HG03280 (cell line): Measurements from ENCODE around the gene NECTIN1.

Source experiments
- ATAC-seq: cut with Tn5 transposase; IDR thresholded peaks from one replicate; pipeline ENCODE4 v1.9.1; 2021; ENCODE audit warnings: mild to moderate bottlenecking, moderate library complexity; ENCODE audit not compliant: unreplicated experiment

Gene NECTIN1

DNA sequence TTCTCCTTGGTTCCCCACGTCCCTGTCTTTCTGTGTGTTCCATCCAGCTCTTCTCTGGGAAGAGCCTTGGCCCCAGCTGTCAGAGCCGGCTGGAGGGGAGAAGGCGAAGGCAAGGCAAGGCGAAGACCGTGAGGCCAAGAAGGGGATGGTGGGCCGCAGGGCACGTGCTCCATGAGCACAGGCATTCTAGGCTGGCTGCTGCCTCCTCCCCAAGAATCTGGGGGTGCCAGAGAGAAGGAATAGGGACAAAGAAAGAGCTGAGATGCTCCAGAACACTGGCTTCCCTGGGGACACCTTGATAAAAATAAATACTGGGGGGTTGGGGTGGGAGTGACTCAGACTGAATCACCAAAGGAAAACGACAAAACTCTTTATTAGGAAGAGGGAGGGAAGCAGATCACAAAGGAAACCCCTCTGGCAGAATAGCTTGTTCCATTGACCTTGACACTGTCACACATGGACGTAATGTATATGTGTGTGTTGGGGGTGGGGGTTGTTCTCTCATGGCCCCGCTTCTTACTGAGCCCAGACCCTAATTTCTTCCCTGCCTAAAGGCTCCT, 52.5 kb downstream of the NECTIN1 start:
- ATAC-seq: no peak

DNA sequence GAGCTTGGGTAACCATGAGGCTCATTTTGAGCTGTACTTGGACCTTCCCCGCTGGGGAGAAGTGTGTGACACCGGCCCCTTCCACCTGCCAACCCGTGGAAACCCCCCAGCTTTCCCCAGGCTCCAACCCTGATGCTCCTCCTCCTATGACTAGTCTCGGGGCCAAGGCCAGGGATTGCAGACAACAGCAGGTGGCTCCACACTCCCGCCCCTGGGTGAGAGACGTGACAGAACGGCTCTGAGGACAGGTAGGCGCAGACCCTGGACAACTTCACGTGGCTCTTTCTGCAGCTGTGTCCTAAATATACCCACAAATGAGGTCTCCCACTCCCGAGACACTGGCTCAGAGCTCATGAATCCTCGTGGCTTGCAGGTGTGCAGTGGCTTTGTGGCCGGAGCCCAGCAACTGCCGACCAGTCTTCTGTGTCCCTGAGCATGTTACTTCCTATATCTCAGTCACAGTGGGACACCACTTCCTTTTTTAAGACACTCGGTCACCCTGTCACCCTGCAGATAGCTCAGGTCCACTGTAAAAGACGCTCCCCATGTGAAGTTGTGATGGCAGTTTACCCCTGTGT, 55.2 kb downstream of the NECTIN1 start:
- ATAC-seq: peak; percentile 80

DNA sequence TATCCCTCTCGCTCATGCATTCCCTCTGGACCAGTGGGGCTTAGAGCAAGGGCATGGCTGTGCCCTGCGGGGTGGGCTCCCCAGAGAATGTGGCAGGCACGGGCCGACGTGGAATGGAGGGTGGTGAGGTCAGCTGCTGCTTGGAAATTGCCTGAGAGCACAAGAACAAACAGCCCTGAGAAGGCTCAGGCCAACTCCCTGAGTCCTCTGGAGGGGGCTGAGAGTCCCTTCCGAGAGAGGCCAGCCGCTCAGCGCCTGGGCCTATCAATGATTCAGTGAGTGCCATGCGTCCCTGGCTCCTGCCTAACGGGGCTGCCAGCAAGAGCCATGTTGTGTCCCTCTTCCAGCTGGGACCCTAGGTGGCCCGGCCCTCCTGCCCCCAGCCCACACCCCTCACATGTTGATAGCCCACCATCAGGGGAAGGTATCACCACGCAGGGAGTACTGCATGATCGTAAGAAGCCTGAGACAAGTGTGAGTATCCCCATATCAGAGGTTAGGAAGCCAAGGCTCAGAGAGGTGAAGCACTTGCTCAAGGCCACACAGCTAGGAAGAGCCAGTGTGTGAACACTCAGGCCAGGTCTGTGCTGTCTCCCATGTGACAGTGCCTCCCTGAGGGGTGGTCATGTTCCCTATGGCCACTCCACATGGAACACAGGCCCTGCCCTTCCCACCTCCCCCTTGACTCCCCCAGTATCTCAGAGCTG, 55.8 kb downstream of the NECTIN1 start:
- ATAC-seq: peak; percentile 11

- ATAC-seq: no peak
These were observed 56.4 kb downstream of the NECTIN1 start for GRCh38 chr11:119672597-119672996.

GRCh38 chr11:119671561-119672015, 57.4 kb downstream of the NECTIN1 start:
- ATAC-seq: no peak

DNA sequence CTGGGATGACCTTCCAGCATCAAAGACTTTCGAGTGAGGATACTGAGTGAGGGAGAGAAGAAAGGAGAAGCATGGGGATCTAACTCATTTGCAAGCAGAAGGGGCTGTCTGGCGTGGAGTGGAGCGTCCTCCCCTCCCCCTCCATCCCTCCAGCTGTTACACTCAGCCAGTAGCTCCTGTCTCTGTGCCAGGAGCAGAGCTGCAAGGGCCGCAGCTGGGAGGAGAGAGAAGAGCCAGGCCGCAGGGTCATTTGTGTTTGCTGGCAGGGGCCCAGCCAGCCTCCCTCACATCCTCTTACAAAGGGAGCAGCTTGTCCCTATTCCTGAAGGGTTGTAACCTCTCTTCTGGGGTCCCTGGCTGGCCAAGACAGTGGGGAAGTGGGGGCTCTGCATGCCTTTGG, 57.9 kb downstream of the NECTIN1 start:
- ATAC-seq: no peak

GRCh38 chr11:119669487-119669886, 59.5 kb downstream of the NECTIN1 start:
- no peak for ATAC-seq

- no peak for ATAC-seq
These were observed 60.3 kb downstream of the NECTIN1 start for GRCh38 chr11:119668676-119669075.

DNA sequence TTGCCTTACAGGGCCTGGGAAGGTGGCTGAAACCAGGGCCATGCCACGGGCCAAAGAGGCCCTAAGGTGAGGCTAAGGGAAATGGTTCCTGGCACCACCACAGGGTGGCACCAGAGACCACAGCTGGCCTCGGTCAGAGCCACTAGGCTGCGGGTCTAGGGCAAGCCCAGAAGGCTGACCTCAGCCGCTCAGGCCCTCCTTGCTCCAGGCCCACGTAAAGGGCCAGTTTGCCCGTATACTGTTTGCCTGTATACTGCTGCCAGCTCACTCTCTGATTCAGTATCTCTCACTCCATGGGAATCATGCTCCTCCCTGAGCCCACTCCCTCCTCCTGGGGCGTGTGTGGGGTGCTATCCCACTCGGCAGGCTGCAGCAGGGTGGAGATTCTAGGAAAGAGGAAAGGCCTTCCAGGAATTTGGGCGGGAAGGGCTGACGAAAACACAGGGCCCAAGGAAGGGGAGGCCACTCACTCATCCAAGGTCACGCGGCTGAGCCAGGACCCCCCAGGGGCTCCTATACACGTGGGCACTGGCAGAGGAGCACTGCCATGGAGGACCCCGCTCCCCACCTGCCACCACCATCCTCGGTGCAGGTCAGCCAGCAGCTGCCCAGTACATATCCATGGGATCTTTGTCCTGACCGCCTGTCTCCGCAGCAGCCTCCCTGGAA, 62.4 kb downstream of the NECTIN1 start:
- peak; percentile 89 for ATAC-seq

DNA sequence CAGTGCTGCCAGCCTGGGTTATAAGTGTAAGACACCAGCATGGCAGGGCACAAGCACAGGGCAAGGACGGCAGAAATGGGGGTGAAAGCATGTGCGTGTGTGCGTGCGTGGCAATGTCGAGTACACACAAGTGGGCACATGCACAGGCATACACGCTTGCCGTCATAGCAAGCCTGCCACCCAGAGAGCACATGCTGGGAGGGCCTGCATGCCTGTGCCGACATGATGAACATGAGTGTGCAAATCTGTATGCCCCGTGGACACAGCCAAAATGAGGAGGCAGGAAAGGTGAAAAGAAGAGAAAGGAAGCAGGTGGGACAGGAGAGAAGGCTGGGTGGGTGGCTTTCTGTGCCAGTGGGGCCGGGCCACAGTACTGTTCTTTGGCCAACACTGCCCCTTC, 62.9 kb downstream of the NECTIN1 start:
- ATAC-seq: no peak

- ATAC-seq: no peak
These were observed 64.1 kb downstream of the NECTIN1 start for GRCh38 chr11:119664701-119665420.

DNA sequence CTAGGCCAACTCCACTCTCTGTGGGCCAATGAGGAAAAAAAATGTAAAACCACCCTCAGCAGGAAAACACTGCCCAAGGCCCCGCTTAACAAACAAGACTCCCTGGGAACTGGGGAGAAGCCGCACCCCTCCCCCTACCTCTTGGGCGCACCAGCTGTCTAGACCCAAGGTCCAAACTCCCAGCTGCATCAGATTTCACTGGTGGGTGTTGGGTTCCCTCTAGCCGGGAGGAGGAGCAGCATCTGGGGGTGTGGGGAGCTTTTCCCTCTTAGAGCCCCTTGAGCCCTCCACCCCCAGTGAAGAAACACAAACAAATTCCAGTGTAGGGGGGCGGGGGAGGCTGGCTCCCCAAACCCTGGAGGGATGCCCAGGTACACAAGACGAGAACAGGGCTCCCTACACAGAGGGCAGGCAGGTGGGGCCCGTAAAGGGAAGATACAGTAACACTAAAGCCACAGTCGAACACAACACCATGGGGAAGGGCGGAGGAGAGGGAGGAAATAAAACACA, 64.9 kb downstream of the NECTIN1 start:
- no peak for ATAC-seq

DNA sequence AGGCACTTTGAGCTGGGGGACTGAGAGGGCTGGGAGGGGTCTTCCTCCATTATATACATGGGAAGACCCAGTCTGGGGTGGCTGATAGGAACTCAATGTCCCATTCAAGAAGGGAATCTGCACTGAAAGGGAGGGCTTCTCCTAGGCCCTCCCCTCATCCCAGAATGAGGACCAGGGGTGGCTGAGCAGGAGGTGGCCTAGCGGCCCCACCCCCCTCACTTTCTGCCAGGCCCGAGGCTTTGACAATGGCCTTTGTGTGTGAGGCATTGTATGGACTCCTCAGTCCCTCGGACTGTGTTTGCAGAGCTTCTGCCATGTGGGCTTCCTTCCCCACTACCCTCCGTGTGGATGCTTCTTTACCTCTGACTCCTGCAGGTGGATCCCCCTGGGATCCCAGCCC, 65.7 kb downstream of the NECTIN1 start:
- ATAC-seq: no peak

GRCh38 chr11:119661226-119661625, 67.8 kb downstream of the NECTIN1 start:
- no peak for ATAC-seq

- ATAC-seq: no peak
These were observed 68.9 kb downstream of the NECTIN1 start for GRCh38 chr11:119659971-119660723.

DNA sequence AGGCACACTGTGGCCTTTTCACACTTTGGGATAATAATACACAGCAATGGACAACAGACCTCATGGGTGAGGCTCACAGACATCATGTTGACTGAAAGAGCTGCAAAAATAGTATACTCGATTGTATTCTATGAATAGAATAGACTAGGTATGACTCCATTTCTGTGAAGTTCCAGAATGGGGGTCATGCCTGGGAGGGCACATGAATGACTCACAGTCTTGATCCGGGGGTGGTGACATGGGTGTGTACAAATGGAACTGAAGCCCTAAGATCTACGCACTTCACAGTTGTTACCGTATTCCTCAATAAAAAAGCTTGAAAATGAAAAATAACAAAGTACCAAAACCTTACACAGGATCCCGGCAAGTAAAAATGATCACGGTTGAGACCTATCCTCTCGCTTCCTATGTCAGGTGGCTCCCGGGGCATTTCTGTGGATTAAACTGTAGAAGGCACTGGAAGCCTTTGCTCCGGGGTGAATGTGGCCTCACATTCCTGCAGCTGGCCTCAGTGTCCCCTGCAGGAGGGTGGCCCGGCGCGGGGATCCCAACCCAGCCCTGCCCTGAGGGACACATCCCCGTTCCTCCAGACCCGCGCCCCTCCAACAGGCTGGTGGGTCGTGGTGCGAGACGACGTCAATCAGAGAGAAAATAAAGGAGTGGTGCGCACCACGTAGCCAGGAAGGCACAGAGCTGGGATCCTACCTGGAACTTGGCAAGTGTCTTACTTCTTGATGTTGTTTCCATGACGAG, 75.9 kb downstream of the NECTIN1 start:
- no peak for ATAC-seq

DNA sequence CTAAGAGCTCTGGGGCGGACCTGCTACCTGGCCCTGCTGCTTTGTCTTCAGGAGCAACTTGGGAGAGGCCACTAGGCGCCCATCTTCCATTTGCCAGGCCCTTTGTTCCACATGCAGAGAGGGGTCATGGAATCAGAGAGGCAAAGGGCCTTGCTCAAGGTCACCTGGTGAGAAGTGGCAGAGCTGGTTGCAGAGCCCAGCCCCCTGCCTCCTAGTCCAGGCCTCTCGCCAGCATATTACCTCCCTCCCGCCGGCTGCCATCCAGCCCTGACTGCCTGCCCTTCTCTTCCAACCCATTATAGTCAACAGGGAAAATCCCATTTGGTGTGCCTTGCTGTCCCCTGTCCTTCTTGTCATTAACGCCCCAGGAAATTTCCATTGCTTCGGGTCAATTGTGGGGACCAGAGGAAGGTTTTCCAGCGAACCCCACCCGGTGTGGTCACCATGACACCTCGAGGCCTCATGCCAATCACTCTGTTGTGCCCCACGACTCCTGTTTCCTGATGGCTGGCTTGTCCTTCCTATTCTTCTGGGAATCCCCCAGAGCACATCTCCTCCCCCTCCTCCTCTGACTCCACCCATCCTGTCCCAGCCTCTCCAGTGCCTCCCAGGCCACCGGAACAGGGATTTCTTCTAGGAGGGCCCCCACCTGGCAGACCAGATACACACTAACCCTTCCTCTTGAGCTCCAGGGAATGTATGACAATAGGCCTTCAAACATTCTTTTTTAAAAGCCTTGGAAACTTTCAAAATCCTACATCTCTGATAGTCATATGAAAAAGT, 77.0 kb downstream of the NECTIN1 start:
- ATAC-seq: no peak

DNA sequence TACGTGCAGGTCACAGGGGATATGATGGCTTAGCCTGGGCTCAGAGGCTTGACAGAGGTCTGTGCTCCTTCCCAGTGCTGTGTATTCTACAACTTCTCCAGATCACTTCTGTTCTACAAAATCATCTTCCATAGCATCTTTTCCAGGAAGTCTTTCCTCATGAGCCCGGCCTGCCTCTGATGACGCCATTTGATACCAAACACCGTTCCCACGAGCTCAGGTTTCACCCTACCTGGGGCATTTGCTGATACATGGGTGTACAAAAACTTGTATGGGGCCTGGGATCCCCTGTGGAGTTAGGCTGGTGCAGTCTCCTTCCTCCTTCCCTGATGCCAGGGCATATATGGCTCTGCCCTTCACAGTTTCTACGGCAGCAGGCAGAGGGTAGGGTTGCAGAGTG, 78.7 kb downstream of the NECTIN1 start:
- ATAC-seq: no peak

GRCh38 chr11:119647254-119647653, 81.7 kb downstream of the NECTIN1 start:
- ATAC-seq: no peak
